GM12892 (cell line): ENCODE results near the gene IL1RAPL2.
"Not testable (repeated sequence)": the region's sequence is repeated elsewhere in the genome, so short reads cannot be mapped to it uniquely, and the experiment has no call there.

Experiments
- DNase-seq: peaks from one replicate; pipeline ENCODE4 v3.0.0; 2011; ENCODE audit not compliant: insufficient read length
- FAIRE-seq: peaks from 2 replicates; lab custom pipeline; 2011; peaks lifted over from hg19 to GRCh38; lab: Jason Lieb, UNC
- POLR2A ChIP-seq: IDR thresholded peaks from 2 replicates; pipeline ENCODE4 v1.6.1; 2011; ENCODE audit warnings: low read depth, low read length, control low read depth
- POLR2AphosphoS5 ChIP-seq: IDR thresholded peaks from 2 replicates; pipeline ENCODE4 v1.6.1; 2011; ENCODE audit warnings: low read depth, low read length, control low read depth
- TAF1 ChIP-seq: IDR thresholded peaks from 2 replicates; pipeline ENCODE4 v1.6.1; 2011; ENCODE audit warnings: low read depth, mild to moderate bottlenecking, control low read depth, low read length, borderline replicate concordance

Gene IL1RAPL2

GRCh38 chrX:104902070-104902469 is 336.1 kb downstream of the IL1RAPL2 start:
- TF ChIP-seq POLR2AphosphoS5, result no peak
- FAIRE-seq, result no peak
- DNase-seq, result no peak

- not testable (repeated sequence) for DNase-seq, FAIRE-seq
Observed at GRCh38 chrX:104909694-104910093, 343.7 kb downstream of the IL1RAPL2 start.

GRCh38 chrX:104913348-104913747 is 347.3 kb downstream of the IL1RAPL2 start:
- peak; percentile 57 for FAIRE-seq
- TF ChIP-seq POLR2A (no peak), TAF1 (no peak), POLR2AphosphoS5 (no peak)
- no peak for DNase-seq

- DNase-seq, FAIRE-seq: not testable (repeated sequence)
Observed at GRCh38 chrX:104914686-104915085, 348.7 kb downstream of the IL1RAPL2 start.

GRCh38 chrX:104918122-104918521 is 352.1 kb downstream of the IL1RAPL2 start:
- no peak for FAIRE-seq
- no peak for DNase-seq
- TF ChIP-seq TAF1 (no peak), POLR2A (no peak), POLR2AphosphoS5 (no peak)

- DNase-seq (no peak), FAIRE-seq (no peak)
- TF ChIP-seq TAF1 (no peak), POLR2A (no peak), POLR2AphosphoS5 (no peak)
Observed at GRCh38 chrX:104921584-104922205, 355.7 kb downstream of the IL1RAPL2 start.

GRCh38 chrX:104922206-104922621 is 356.2 kb downstream of the IL1RAPL2 start:
- TF ChIP-seq POLR2A (no peak), TAF1 (no peak), POLR2AphosphoS5 (no peak)
- peak; percentile 99 for FAIRE-seq

GRCh38 chrX:104929324-104929723 is 363.3 kb downstream of the IL1RAPL2 start:
- FAIRE-seq (no peak), DNase-seq (no peak)
- no peak for TF ChIP-seq POLR2AphosphoS5
- TF ChIP-seq TAF1, result no peak
- no peak for TF ChIP-seq POLR2A

More at GRCh38 chrX:104922206-104922621, 356.2 kb downstream of the IL1RAPL2 start:
- peak; percentile 18 for DNase-seq

- FAIRE-seq (no peak), DNase-seq (no peak)
- TF ChIP-seq POLR2AphosphoS5, result no peak
- TF ChIP-seq POLR2A, result no peak
- TF ChIP-seq TAF1, result no peak
Observed at GRCh38 chrX:104935581-104935980, 369.6 kb downstream of the IL1RAPL2 start.

GRCh38 chrX:104953251-104953650 is 387.3 kb downstream of the IL1RAPL2 start:
- TF ChIP-seq POLR2AphosphoS5 (no peak), POLR2A (no peak), TAF1 (no peak)
- DNase-seq, result no peak
- no peak for FAIRE-seq

GRCh38 chrX:104961926-104962325 is 395.9 kb downstream of the IL1RAPL2 start:
- TF ChIP-seq TAF1, result no peak
- no peak for TF ChIP-seq POLR2A
- no peak for TF ChIP-seq POLR2AphosphoS5
- no peak for DNase-seq
- FAIRE-seq, result no peak

GRCh38 chrX:104968241-104968640 is 402.2 kb downstream of the IL1RAPL2 start:
- FAIRE-seq (no peak), DNase-seq (no peak)
- no peak for TF ChIP-seq POLR2A
- no peak for TF ChIP-seq POLR2AphosphoS5
- TF ChIP-seq TAF1, result no peak

- FAIRE-seq (no peak), DNase-seq (no peak)
- no peak for TF ChIP-seq POLR2A
- TF ChIP-seq POLR2AphosphoS5, result no peak
- no peak for TF ChIP-seq TAF1
Observed at GRCh38 chrX:104972737-104973136, 406.7 kb downstream of the IL1RAPL2 start.
